ENCODE results near the gene CALHM3. TPM values are rescaled to one million over a fixed set of nuclear protein-coding genes. Genes with fewer than 3 reads are reported as not detected.

CALHM3 gene
- total and polyA plus RNA-seq, 2 donors from 2014 or later: not detected

DNA sequence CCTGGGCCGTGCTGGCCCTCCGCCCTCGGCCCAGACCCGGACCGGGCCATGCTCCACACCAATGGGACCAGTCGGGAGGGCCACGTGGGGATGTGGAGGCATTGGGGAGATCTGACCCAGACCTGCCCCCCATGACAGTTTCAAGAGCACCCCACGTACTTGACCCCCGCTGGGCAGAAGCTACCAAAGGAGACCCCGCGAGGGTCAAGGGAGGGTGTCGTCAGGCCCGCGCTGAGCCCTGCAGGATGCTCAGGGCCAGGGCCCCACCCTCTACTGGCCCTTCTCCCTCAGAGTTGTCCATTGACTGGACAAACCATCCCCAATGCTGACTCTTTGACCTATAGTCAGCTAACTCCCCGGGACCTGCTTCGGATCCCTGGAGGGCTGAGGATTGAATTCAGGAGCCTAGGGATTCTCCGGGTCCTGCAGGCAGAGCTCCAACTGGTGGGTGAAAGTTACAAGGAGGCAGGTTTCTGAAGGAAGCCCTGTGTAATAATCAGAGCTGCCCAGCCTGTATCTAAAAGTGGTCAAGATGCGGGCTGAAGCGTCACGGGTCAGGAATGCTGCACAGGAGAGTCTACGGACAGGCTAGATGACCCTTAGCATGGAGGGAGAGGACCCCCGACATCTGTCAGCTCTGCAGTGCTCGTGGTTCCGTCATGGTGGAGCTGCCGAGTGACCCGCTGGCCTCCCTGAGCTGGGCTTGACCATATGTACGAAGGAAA, 26.4 kb downstream of the CALHM3 start:
- Histone ChIP-seq H3K4me1 (ENCODE audit: control insufficient read depth in 2 of 3, insufficient read depth in 2 of 3, low read depth in 1 of 3, low read length in 3 of 3) (peaks cover 0 to 22% (median 0%) of the 10 kb centered on the region in 3 donors), H3K36me3 (ENCODE audit: control insufficient read depth in 2 of 3, insufficient read depth in 3 of 3, low read length in 3 of 3) (peaks cover 0 to under 1% (median 0%) of the 10 kb centered on the region in 3 donors), H3K9ac (ENCODE audit: low read length in 3 of 3) (peak overlapping the region in 2 of 3 donors; percentile 17 to 46), H3K4me3 (ENCODE audit: low read length in 3 of 3) (peak overlapping the region; percentile 19 to 71 (median 33)), H3K9me3 (ENCODE audit: control insufficient read depth in 2 of 3, insufficient read depth in 1 of 3, low read length in 3 of 3) (no peaks in the 10 kb centered on the region), H3K27me3 (ENCODE audit: control insufficient read depth, insufficient read depth, low read length) (no peaks in the 10 kb centered on the region), H3K27ac (ENCODE audit: low read depth in 2 of 2, low read length in 2 of 2) (peak overlapping the region in 1 of 2 donors; percentile 57)
- TF ChIP-seq, protein P1, sequence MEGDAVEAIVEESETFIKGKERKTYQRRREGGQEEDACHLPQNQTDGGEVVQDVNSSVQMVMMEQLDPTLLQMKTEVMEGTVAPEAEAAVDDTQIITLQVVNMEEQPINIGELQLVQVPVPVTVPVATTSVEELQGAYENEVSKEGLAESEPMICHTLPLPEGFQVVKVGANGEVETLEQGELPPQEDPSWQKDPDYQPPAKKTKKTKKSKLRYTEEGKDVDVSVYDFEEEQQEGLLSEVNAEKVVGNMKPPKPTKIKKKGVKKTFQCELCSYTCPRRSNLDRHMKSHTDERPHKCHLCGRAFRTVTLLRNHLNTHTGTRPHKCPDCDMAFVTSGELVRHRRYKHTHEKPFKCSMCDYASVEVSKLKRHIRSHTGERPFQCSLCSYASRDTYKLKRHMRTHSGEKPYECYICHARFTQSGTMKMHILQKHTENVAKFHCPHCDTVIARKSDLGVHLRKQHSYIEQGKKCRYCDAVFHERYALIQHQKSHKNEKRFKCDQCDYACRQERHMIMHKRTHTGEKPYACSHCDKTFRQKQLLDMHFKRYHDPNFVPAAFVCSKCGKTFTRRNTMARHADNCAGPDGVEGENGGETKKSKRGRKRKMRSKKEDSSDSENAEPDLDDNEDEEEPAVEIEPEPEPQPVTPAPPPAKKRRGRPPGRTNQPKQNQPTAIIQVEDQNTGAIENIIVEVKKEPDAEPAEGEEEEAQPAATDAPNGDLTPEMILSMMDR (IDR thresholded peaks at IDR 0.05; ENCODE audit: borderline replicate concordance, extremely low read depth, insufficient read depth): no peak
- intact Hi-C loops (cut with DNase I): no loop called here
- DNase-seq: peak in 3 of 5 donors; percentile 3 to 80 (median 10)
- no peak for FAIRE-seq

DNA sequence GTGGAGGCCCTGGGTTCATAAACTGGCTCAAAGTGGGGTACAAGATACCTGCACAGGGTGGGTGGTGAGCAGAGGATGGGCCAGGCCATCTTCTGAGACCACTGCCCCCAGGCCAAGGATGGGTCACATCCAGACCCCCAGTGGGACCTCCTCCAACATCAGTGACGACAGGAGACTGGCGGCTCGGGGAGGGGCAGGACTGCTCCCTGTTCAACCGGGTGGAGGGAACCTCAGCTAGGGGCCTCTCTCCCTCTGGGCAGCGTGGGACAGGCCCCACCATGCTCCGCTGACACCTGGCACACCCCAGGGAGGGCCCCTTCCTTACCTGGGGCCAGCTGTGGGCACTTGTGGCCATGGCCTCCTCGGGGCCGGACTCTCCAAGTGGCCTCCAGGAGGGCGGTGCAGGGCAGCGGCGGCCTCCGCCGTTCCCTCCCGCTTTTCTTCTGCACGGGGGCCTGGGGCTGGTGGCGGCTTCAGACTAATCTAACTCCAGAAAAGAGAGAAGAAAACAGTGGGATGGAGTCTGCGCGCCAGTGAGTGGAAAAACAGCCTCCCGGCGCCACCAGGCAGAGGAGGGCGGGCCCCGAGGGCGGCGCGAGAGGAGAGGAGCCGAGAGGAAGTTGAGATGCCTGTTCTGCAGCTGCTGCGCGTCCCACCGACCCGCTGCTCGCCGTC, 27.1 kb downstream of the CALHM3 start, which contains the start of gene CALHM2:
Gene CALHM2, minus strand, starts transcription at position 540 of the 675 bp plus-strand sequence. CDS start 2,429 bp downstream, outside the sequence.
- H3K9me3 ChIP-seq (ENCODE audit: control insufficient read depth in 2 of 3, insufficient read depth in 1 of 3, low read length in 3 of 3): no peaks in the 10 kb centered on the region
- H3K4me3 ChIP-seq (ENCODE audit: low read length in 3 of 3): peak within 1 kb of the TSS; percentile 37 to 71 (median 59)
- intact Hi-C loops (cut with DNase I): no loop called here
- H3K4me1 ChIP-seq (ENCODE audit: control insufficient read depth in 2 of 3, insufficient read depth in 2 of 3, low read depth in 1 of 3, low read length in 3 of 3): peaks cover 0 to 22% (median 0%) of the 10 kb centered on the region in 3 donors
- DNase-seq: peak in 4 of 5 donors; percentile 76 to 92 (median 88)
- peaks cover 0 to 4% (median 0%) of the 10 kb centered on the region in 3 donors for H3K36me3 ChIP-seq (ENCODE audit: control insufficient read depth in 2 of 3, insufficient read depth in 3 of 3, low read length in 3 of 3)
- no peak for FAIRE-seq
- H3K27ac ChIP-seq (ENCODE audit: low read depth in 2 of 2, low read length in 2 of 2): peak within 1 kb of the TSS; percentile 57 to 62
- peak within 1 kb of the TSS; percentile 16 to 58 (median 17) for H3K9ac ChIP-seq (ENCODE audit: low read length in 3 of 3)
- TF ChIP-seq, protein P1 (IDR thresholded peaks at IDR 0.05; ENCODE audit: borderline replicate concordance, extremely low read depth, insufficient read depth): no peak
- no peaks in the 10 kb centered on the region for H3K27me3 ChIP-seq (ENCODE audit: control insufficient read depth, insufficient read depth, low read length)

DNA sequence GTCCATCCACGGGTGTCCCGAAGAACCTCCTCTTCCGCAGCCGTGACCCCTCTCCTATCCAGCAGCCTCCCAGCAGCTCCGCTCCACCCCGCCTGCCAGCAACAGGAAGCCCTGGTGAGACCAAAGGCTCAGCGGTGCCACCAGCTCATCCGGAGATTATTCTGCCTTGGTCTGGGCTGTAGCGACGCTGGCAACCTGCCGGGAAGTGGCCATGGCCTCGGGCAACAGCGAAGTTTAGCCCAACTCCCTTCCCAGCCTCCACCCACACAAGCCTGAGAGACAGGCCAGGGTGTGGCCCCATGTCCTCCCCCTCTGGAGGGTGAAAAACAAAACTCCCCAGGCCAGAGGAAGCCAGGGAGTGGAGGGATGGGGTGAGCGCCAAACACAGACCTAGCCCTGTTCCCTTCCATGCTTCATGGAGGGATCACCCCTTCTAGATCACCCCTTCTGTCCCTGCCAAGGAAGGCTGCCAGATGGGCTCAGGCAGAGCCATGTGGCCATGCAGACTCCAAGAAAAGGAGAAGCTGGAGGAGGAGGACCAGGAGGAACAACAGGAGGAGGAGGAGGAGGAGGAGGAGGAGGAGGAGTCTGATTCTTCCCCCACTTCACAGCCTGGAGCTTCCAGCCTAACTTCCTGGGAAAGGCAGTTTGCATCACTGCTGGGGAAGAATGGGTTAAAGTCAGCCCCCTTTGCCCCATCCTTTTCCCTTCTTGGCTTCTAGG, 27.8 kb downstream of the CALHM3 start:
- no peak for FAIRE-seq
- Histone ChIP-seq H3K36me3 (ENCODE audit: control insufficient read depth in 2 of 3, insufficient read depth in 3 of 3, low read length in 3 of 3) (peaks cover 0 to 4% (median 0%) of the 10 kb centered on the region in 3 donors), H3K9ac (ENCODE audit: low read length in 3 of 3) (peak overlapping the region in 2 of 3 donors; percentile 16 to 58), H3K27ac (ENCODE audit: low read depth in 2 of 2, low read length in 2 of 2) (peak overlapping the region; percentile 57 to 62), H3K4me3 (ENCODE audit: low read length in 3 of 3) (peak overlapping the region; percentile 37 to 71 (median 59)), H3K9me3 (ENCODE audit: control insufficient read depth in 2 of 3, insufficient read depth in 1 of 3, low read length in 3 of 3) (no peaks in the 10 kb centered on the region), H3K4me1 (ENCODE audit: control insufficient read depth in 2 of 3, insufficient read depth in 2 of 3, low read depth in 1 of 3, low read length in 3 of 3) (peaks cover 0 to 22% (median 0%) of the 10 kb centered on the region in 3 donors), H3K27me3 (ENCODE audit: control insufficient read depth, insufficient read depth, low read length) (no peaks in the 10 kb centered on the region)
- DNase-seq: peak in 3 of 5 donors; percentile 7 to 92 (median 27)
- TF ChIP-seq, protein P1 (IDR thresholded peaks at IDR 0.05; ENCODE audit: borderline replicate concordance, extremely low read depth, insufficient read depth): no peak
- intact Hi-C loops (cut with DNase I): no loop called here

All from kidney (tissue), 14 donors.